Measurements from ENCODE around the gene MAP1LC3B2. TPM values are rescaled to one million over a fixed set of nuclear protein-coding genes. Genes with fewer than 3 reads are reported as not detected.
A peak's percentile ranks its signal among the peaks of the same experiment; 100 is the strongest.

The MAP1LC3B2 gene
- total RNA-seq, 1 donor from 2014 or later = 0.79 TPM

- no peak for TF ChIP-seq CTCF (IDR thresholded peaks at IDR 0.05; ENCODE audit: insufficient read depth, low read length, severe bottlenecking)
- Histone ChIP-seq H3K27me3 (ENCODE audit: control insufficient read depth, insufficient read depth, low read length) (no peaks in the 10 kb centered on the region), H3K4me3 (ENCODE audit: low read depth, low read length) (peak overlapping the region; percentile 42), H3K36me3 (ENCODE audit: control insufficient read depth, insufficient read depth, low read length) (no peaks in the 10 kb centered on the region)
- FAIRE-seq (no peak), DNase-seq (ENCODE audit: low read depth) (no peak)
Observed at GRCh38 chr12:116533343-116534251, 25.6 kb upstream of the MAP1LC3B2 start.

DNA sequence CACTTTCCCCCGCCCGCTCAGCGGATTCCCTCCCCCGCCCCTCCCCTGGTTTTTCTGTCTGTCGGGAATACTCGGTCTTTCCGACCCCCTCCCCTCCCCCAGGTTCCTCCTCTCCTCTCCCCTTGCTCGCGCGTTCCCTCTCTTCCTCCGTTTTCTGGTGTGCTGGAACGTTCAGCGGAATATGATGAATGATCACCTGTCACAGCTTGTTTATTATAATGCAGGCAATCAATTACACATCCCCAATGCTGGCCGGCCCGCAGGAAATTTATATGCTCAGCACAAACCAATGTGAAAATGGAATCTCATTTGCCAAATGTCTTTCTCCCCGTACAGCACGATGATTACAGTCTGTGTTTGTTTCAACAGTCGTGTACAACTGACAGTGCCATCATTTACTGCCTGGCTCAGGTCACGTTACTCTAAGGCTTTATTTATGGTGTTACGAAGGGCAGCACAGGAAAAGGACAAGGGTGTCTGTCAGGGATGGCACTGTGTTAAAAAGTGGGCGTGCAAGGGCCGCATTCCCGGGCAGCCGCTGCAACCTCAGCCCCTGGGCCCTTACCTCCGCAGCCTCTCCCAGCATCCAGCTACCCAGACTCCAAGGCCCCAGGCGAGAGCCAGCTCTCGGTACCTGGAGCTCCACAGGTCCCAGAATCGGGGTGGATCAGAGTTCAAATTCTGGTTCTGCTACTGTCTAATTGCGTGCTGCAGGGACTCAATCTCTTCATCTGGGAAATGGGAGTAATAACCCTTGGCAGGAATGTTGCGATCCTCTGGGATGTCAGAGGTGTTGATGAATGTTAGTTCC, 24.7 kb upstream of the MAP1LC3B2 start:
- no peaks in the 10 kb centered on the region for H3K36me3 ChIP-seq (ENCODE audit: control insufficient read depth, insufficient read depth, low read length)
- peak overlapping the region; percentile 42 for H3K4me3 ChIP-seq (ENCODE audit: low read depth, low read length)
- no peaks in the 10 kb centered on the region for H3K27me3 ChIP-seq (ENCODE audit: control insufficient read depth, insufficient read depth, low read length)
- TF ChIP-seq CTCF (IDR thresholded peaks at IDR 0.05; ENCODE audit: insufficient read depth, low read length, severe bottlenecking) = no peak
- DNase-seq (ENCODE audit: low read depth) (peak; percentile 48), FAIRE-seq (no peak)

GRCh38 chr12:116535241-116535640, 23.9 kb upstream of the MAP1LC3B2 start:
- Histone ChIP-seq H3K27me3 (ENCODE audit: control insufficient read depth, insufficient read depth, low read length) (no peaks in the 10 kb centered on the region), H3K4me3 (ENCODE audit: low read depth, low read length) (no peak overlapping the region), H3K36me3 (ENCODE audit: control insufficient read depth, insufficient read depth, low read length) (no peaks in the 10 kb centered on the region)
- FAIRE-seq = no peak
- DNase-seq (ENCODE audit: low read depth) = no peak
- TF ChIP-seq CTCF (IDR thresholded peaks at IDR 0.05; ENCODE audit: insufficient read depth, low read length, severe bottlenecking) = no peak

- FAIRE-seq (no peak), DNase-seq (ENCODE audit: low read depth) (no peak)
- Histone ChIP-seq H3K27me3 (ENCODE audit: control insufficient read depth, insufficient read depth, low read length) (no peaks in the 10 kb centered on the region), H3K36me3 (ENCODE audit: control insufficient read depth, insufficient read depth, low read length) (no peaks in the 10 kb centered on the region), H3K4me3 (ENCODE audit: low read depth, low read length) (no peak overlapping the region)
- TF ChIP-seq CTCF (IDR thresholded peaks at IDR 0.05; ENCODE audit: insufficient read depth, low read length, severe bottlenecking) = no peak
Observed at GRCh38 chr12:116537101-116537904, 21.9 kb upstream of the MAP1LC3B2 start.

- no peak for FAIRE-seq
Observed at GRCh38 chr12:116538076-116538591, 21.0 kb upstream of the MAP1LC3B2 start.

More at GRCh38 chr12:116538076-116538591, 21.0 kb upstream of the MAP1LC3B2 start:
- DNase-seq (ENCODE audit: low read depth) = no peak
- no peak for TF ChIP-seq CTCF (IDR thresholded peaks at IDR 0.05; ENCODE audit: insufficient read depth, low read length, severe bottlenecking)
- Histone ChIP-seq H3K4me3 (ENCODE audit: low read depth, low read length) (no peak overlapping the region), H3K36me3 (ENCODE audit: control insufficient read depth, insufficient read depth, low read length) (no peaks in the 10 kb centered on the region), H3K27me3 (ENCODE audit: control insufficient read depth, insufficient read depth, low read length) (no peaks in the 10 kb centered on the region)

All from bronchial epithelial cell (primary cell).